ENCODE measurements around the gene SLC23A3. TPM values are rescaled to one million over a fixed set of nuclear protein-coding genes. Genes with fewer than 3 reads are reported as not detected.

Gene SLC23A3
- total RNA-seq, 1 experiment from 2014 or later: 1.7 TPM

DNA sequence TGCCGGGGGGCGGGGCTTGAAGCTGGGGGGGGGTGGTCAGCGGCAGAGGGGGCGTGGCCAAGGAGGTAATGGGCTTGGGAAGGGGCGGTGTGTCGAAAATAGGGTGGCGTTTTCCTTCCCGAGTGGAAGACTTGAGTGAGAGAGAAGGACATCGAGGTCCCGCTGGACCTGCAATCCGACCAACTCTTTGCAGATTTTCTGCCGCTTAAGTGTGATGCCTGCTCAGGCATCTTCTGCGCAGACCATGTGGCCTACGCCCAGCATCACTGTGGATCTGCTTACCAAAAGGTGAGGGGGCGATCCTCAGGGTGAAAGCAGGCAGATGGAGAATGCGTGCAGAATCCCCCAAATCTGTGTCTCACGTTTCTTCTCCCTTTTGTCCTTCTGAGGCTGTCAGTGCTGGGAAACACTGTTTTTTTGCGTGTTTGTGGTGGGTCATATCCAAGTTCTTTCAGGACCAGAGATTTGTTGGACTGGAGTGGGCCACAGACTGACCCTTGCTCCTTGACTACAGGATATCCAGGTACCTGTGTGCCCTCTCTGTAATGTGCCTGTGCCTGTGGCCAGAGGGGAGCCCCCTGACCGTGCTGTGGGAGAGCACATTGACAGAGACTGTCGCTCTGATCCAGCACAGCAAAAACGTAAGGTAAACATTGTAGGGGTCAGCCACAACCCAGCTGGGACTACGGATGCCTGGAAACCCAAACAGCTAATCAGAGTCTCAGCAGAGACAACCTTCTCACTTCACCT is 37.5 kb upstream of the SLC23A3 start:
- Histone ChIP-seq H2AFZ (ENCODE audit: low read length) (peak overlapping the region; percentile 61), H3K27me3 (ENCODE audit: low read length) (no peaks in the 10 kb centered on the region), H3K9me3 (ENCODE audit: low read length) (no peaks in the 10 kb centered on the region), H3K9ac (ENCODE audit: low read length) (peak overlapping the region; percentile 56), H3K9me2 (replicated peaks; ENCODE audit: low read length) (no peaks in the 10 kb centered on the region), H3K4me1 (ENCODE audit: insufficient read depth, low read length) (peaks cover 20% of the 10 kb centered on the region), H3K4me2 (ENCODE audit: low read length) (peak overlapping the region; percentile 96), H3K79me2 (ENCODE audit: low read length) (peaks cover 5% of the 10 kb centered on the region; the same call in 1 of the 2 replicates), H3K27ac (ENCODE audit: low read length) (peak overlapping the region; percentile 69), H3F3A (ENCODE audit: low read length, unreplicated experiment) (no peaks in the 10 kb centered on the region), H3K36me3 (ENCODE audit: low read depth, low read length) (no peaks in the 10 kb centered on the region; the same call in 1 of the 2 replicates), H4K20me1 (ENCODE audit: low read length) (no peaks in the 10 kb centered on the region), H3K4me3 (ENCODE audit: low read length) (peak overlapping the region; percentile 66)
- TF ChIP-seq EZH2phosphoT487 (IDR thresholded peaks at IDR 0.05; ENCODE audit: borderline replicate concordance, low read length): no peak
- TF ChIP-seq EZH2 (IDR thresholded peaks at IDR 0.05; ENCODE audit: low read length, unreplicated experiment): no peak
- CTCF ChIA-PET: no interaction called here
- BruUV-seq (replicated peaks): TSS peak; percentile 76
- ATAC-seq (peak; percentile 26), DNase-seq (no peak)
- intact Hi-C loops (cut with micrococcal nuclease): loop anchor here (1.0 kb wide), 2 partner anchors 10 to 47 kb away; partner anchors contain the start of gene NHEJ1
- POLR2A ChIA-PET (ENCODE audit: unreplicated experiment): interaction anchor here (0.7 kb wide), 1 partner anchor 12 kb away, joined by 3 read pairs; no protein-coding TSS in a partner anchor

GRCh38 chr2:219206328-219207133 is 36.7 kb upstream of the SLC23A3 start, which contains the start of gene ZFAND2B:
Gene ZFAND2B, plus strand, starts transcription at chr2:219206782. Its CDS starts 206 bp downstream, at chr2:219206988.
- H3K9me2 ChIP-seq (replicated peaks; ENCODE audit: low read length): no peaks in the 10 kb centered on the region
- H3K27me3 ChIP-seq (ENCODE audit: low read length): no peaks in the 10 kb centered on the region
- H3K9me3 ChIP-seq (ENCODE audit: low read length): no peaks in the 10 kb centered on the region
- peak within 1 kb of the TSS; percentile 66 for H3K4me3 ChIP-seq (ENCODE audit: low read length)
- TF ChIP-seq EZH2 (IDR thresholded peaks at IDR 0.05; ENCODE audit: low read length, unreplicated experiment) (no peak), EZH2phosphoT487 (IDR thresholded peaks at IDR 0.05; ENCODE audit: borderline replicate concordance, low read length) (no peak), CTCF (conservative IDR thresholded peaks at IDR 0.05; ENCODE audit: low read depth, low read length) (no peak)
- peak within 1 kb of the TSS; percentile 96 for H3K4me2 ChIP-seq (ENCODE audit: low read length)
- H3F3A ChIP-seq (ENCODE audit: low read length, unreplicated experiment): no peaks in the 10 kb centered on the region
- peak within 1 kb of the TSS; percentile 66 for H2AFZ ChIP-seq (ENCODE audit: low read length)
- DNase-seq (peak; percentile 97), ATAC-seq (peak; percentile 93)
- H3K36me3 ChIP-seq (ENCODE audit: low read depth, low read length): no peaks in the 10 kb centered on the region; the same call in 1 of the 2 replicates
- intact Hi-C loops (cut with micrococcal nuclease): loop anchor here (1.0 kb wide), 3 partner anchors 11 to 46 kb away; partner anchors contain the start of gene NHEJ1
- BruUV-seq (replicated peaks): no TSS peak
- ChIA-PET POLR2A (ENCODE audit: unreplicated experiment) (interaction anchor here (0.6 to 1.1 kb wide), 5 partner anchors 11 to 68 kb away, joined by 3 to 4 read pairs (median 3); partner anchors contain the start of genes ANKZF1, ATG9A and TUBA4A), CTCF (interaction anchor here (0.6 to 0.8 kb wide), 2 partner anchors 23 to 89 kb away, joined by 3 to 6 read pairs; partner anchors contain the start of genes ANKZF1 and ATG9A)
- peak within 1 kb of the TSS; percentile 56 for H3K9ac ChIP-seq (ENCODE audit: low read length)
- H3K79me2 ChIP-seq (ENCODE audit: low read length): peaks cover 5% of the 10 kb centered on the region; the same call in 1 of the 2 replicates
- H3K27ac ChIP-seq (ENCODE audit: low read length): peak within 1 kb of the TSS; percentile 69
- peaks cover 20% of the 10 kb centered on the region for H3K4me1 ChIP-seq (ENCODE audit: insufficient read depth, low read length)
- H4K20me1 ChIP-seq (ENCODE audit: low read length): no peaks in the 10 kb centered on the region

GRCh38 chr2:219205981-219206327 is 36.1 kb upstream of the SLC23A3 start:
- Histone ChIP-seq H3K4me1 (ENCODE audit: insufficient read depth, low read length) (peaks cover 20% of the 10 kb centered on the region), H3K27me3 (ENCODE audit: low read length) (no peaks in the 10 kb centered on the region), H4K20me1 (ENCODE audit: low read length) (no peaks in the 10 kb centered on the region), H3K9me3 (ENCODE audit: low read length) (no peaks in the 10 kb centered on the region), H3K79me2 (ENCODE audit: low read length) (peaks cover 5% of the 10 kb centered on the region; the same call in 1 of the 2 replicates), H3K4me2 (ENCODE audit: low read length) (peak overlapping the region; percentile 96), H3F3A (ENCODE audit: low read length, unreplicated experiment) (no peaks in the 10 kb centered on the region), H3K9ac (ENCODE audit: low read length) (peak overlapping the region; percentile 56), H2AFZ (ENCODE audit: low read length) (peak overlapping the region; percentile 66), H3K36me3 (ENCODE audit: low read depth, low read length) (no peaks in the 10 kb centered on the region), H3K4me3 (ENCODE audit: low read length) (peak overlapping the region; percentile 66), H3K27ac (ENCODE audit: low read length) (peak overlapping the region; percentile 4), H3K9me2 (replicated peaks; ENCODE audit: low read length) (no peaks in the 10 kb centered on the region)
- ChIA-PET POLR2A (ENCODE audit: unreplicated experiment) (interaction anchor here (0.6 to 1.1 kb wide), 3 partner anchors 24 to 48 kb away, joined by 3 to 4 read pairs (median 3); partner anchors contain the start of genes ANKZF1, ATG9A and TUBA4A), CTCF (interaction anchor here (0.6 kb wide), 1 partner anchor 335 kb away, joined by 3 read pairs; no protein-coding TSS in a partner anchor)
- TSS peak; percentile 86 for BruUV-seq (replicated peaks)
- no peak for DNase-seq
- TF ChIP-seq CTCF (conservative IDR thresholded peaks at IDR 0.05; ENCODE audit: low read depth, low read length) (no peak), EZH2phosphoT487 (IDR thresholded peaks at IDR 0.05; ENCODE audit: borderline replicate concordance, low read length) (no peak), EZH2 (IDR thresholded peaks at IDR 0.05; ENCODE audit: low read length, unreplicated experiment) (no peak)
- no peak for ATAC-seq
- intact Hi-C loops (cut with micrococcal nuclease): loop anchor here (1.0 kb wide), 1 partner anchor 29 kb away; no protein-coding TSS in a partner anchor
